CD1c-positive myeloid dendritic cell (primary cell): ENCODE measurements around the gene FRAS1.
A peak's percentile ranks its signal among the peaks of the same experiment; 100 is the strongest.
"Not testable (repeated sequence)": the region's sequence is repeated elsewhere in the genome, so short reads cannot be mapped to it uniquely, and the experiment has no call there.

Source experiments
- DNase-seq: peaks from one replicate; pipeline ENCODE4 v3.0.0-alpha.2; 2016; ENCODE audit errors: extremely low spot score

Gene FRAS1

DNA sequence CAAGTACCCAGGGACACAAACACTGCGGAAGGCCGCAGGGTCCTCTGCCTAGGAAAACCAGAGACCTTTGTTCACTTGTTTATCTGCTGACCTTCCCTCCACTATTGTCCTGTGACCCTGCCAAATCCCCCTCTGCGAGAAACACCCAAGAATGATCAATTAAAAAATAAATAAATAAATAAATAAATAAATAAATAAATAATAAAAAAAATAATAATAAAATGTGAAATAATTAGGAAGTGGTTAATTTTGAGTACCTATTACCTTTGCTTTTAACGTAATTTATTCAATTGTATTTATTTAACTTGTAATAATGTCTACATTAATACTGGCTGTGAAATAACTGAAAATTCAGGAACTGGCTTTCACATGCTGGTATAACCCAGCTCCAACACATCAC lies 491.8 kb downstream of the FRAS1 start:
- not testable (repeated sequence) for DNase-seq

DNA sequence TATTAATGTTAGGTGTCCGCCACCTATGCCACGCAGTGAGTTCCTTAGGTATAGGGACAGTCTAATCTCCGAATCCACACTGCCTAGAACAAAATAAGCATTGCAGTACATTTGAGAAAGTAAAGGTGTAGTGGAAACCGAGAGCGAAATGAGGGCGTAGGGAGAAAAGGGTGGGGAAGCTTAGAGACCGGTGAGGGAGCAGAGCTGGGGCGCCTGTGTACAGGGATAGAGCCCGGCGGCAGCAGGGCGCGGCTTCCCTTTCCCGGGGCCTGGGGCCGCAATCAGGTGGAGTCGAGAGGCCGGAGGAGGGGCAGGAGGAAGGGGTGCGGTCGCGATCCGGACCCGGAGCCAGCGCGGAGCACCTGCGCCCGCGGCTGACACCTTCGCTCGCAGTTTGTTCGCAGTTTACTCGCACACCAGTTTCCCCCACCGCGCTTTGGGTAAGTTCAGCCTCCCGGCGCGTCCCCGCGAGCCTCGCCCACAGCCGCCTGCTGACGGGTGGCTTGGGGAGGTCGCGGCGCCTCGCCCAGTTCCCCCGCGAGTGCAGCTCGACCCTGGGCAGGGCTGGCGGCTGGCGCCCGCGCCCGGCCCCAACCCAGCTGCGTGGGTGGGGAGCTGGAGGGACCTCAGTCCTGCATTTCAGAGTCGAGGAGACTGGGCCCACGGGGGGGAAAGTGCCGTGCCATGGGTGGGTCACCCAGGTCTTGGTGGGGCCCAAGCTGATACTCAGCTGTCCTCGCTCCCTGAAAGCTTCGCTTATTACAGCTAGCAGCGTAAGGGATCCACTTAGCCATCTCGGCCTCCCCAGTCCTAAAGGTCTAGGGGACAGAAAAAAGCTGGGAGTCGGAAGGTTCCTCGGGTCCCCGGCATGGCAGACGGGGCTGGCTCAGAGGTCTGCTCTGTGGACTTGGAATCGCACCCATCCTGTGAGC lies 494.6 kb downstream of the FRAS1 start, which contains the start of gene ANXA3:
ANXA3 (plus strand) TSS at position 351 of the 932 bp plus-strand sequence. CDS start 2,704 bp downstream, outside the sequence.
- peak; percentile 7 for DNase-seq

DNA sequence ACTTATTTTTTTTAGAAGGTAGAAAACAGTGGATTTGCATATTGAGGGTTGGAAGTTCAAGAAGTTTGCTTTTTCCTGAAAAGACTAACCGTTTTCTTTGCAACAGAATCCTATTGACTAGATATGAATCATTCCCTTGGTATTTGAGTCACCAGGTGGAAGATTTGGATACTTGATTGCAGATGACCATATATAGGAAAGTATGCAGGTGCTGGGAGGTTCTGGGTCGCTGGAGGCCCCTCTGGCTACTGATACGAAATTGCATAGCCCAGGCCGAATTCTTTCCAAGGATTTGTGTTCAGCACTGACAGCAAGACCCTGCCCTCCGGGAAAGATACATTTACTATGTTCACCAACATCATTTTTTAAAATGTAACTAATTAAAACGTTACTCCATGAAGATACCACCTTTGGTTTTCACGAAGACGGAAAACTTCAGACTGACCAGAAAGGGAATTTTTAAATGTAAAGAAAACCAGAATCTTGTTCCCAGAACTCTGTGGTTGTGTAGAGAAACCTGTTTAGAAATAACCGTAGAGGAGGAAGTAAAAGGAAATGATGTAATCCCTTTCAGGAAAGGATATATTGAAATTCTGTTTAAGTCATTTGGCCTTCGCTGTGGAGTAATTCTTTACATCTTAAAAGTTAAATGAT lies 495.4 kb downstream of the FRAS1 start:
- DNase-seq = peak; percentile 38

DNA sequence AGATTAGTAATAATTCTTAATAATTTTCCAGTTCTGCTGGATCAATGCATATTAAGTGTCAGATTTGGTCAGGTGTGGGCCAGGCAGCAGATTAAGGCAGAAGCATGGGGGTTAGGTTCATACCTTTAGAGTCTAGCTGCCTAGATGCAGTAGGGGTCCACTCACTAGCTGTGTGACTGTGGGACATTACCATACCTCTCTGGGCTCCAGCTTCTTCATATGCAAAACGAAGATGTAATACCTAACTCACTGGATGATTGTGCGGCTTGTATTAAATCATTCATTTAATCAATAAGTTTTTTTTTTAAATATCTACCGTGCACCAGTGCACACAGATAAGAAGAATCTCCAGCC lies 495.9 kb downstream of the FRAS1 start:
- no peak for DNase-seq

DNA sequence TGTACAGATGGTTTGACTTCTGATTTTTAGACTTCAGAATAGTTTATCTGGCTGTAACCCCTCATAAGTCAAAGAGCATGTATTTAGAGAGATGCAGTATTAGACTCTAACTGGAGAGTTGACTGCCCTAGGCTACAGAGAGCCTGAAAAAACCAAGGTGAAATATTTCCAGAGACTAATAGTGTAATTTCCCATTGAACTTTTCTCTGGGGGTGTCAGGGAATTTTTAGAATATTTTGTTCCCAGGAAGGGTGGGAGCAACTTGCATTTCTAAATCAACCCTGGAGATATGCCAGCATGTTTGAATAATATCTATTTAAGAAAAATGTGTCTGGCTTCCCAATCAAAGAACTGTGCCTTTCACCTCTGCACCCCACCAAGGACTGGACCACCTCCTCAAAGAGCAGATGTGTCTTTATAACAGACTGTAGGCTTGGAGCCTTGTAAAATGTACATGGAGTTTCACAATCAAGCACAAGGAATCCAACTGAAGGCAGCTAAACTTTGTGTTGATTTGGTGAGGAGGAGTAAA lies 496.5 kb downstream of the FRAS1 start:
- no peak for DNase-seq

DNA sequence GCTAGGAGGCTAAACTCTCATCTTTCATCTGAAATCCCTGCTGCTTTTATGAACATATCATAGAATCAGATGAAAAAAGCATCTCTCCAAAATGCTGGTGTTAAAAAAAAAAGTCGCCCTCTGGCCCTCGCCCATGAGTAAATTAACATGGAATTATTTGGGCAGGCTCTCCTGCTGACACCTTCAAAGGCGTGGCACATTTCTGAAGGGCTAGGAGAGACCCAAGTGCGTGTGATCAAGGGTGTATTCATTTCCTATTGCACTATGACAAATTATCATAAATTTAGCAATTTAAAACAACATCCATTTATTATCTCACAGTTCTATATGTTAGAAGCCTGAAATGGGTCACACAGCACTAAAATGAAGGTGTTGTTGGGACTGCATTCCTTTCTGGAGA lies 499.5 kb downstream of the FRAS1 start:
- DNase-seq = no peak

DNA sequence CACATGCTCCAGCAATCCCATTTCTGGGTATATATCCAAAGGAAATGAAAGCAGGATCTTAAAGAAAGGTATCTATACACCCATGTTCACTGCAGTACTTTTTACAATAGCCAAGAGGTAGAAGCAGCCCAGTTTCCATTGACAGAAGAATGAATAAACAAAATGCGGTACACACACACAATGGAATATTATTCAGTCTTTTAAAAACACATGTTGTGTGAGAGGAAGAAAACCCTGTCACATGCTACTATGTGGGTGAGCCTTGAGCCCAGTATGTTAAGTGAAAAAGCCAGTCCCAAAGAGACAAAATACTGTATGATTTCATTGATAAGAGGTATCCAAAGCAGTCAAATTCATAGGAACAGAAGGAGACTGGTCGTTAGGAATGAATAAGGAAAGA lies 500.7 kb downstream of the FRAS1 start:
- DNase-seq = no peak

DNA sequence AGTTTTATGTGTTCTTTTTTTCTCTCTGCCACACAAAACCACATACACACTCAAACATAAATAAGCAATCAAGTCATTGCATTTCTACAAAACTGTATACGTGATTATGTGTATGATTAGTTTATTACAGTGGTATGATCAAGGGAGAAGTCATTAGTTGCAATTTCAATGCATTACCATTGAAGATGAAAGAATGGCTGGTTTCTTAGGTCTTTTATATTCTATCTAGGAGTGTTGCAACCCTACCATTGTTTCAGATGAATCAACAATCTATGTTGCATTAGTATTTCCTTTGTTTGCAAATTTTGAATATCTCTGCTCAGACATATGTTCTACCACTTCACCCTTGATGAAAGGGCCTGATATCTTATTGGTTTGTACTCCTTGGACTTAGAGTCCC lies 501.3 kb downstream of the FRAS1 start:
- DNase-seq = no peak

DNA sequence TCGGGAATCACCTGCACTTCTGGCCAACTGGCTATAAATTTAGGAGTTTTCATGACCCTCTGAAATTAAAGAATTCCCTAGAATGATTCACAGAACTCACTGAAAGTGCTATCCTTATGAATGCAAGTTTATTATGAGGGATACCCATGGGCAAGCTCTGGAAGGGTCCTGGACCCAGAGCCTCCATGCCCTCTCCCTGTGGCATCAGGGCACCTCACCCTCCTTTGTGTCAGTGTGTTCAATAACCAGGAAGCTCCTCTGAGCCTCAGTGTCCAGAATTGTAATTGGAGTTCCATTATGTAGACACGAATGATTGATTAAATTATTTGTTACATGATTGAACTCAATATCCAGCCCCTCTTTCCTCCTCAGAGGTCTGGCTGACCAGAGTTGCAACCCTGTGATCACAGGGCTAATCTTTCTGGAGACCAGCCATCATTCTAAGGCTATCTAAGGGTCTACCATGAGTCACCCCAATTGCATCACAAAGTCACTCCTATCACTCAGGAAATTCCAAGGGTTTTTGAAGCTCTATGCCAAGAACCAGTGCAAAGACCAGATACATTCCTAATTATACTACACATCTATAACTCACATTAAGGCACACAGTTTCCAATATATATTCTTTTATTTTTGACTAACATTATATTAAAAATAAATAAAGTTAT lies 503.3 kb downstream of the FRAS1 start:
- DNase-seq = no peak

DNA sequence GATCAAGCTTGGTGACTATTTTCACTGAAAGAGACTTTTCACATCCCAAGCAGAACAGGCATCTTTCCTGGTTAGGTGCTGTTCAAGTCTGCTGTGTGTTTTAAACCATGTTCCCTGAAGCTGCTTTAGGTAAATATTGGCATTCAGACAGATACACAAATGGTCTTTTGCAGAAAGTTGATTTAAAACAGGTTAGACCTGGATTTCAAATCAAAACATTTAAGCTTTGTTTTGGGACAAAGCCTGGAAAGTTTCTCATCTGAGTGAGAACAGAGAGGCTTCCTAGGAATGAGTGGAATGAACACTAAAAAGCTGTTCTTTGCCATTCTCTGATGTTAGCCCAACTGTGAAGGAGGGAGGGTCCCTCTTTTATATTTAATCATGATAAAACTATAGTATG lies 504.6 kb downstream of the FRAS1 start:
- DNase-seq = no peak

DNA sequence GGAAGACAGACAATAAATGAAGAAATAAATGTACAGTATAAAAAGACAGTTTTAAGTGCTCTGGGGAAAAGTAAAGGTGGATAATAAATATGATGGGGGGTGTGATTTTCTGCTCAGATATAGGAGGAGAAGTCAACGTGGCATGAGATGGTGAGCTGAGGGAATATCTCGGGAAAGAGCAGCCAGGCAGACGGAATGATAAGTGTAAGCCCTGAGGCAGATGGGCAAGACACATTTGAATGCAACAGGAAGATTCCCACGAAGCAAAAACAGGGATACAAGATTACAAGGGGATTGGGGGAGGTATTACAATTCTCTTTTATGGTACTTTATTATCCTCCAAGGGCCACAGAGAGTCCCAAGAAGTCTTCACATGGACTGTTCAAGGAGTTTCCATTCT lies 505.6 kb downstream of the FRAS1 start:
- no peak for DNase-seq

DNA sequence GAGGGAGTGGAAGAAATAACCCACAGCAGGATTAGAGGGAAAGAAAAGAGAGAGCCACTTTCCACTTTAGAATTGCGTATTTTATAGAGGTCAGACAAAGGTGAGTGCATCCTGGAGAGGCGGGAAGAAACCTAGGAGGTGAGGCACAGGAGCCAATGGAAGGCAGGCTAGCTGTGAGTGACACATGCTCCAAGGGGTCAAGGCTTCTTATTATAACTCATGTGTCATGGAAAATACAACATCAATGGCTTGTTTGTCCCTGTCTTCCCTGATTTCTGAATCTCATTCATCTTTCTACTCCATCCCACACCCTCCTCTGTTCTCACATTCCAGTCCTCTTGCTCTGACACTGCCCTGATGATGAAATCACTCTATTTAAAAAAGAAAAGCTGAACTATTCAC lies 508.8 kb downstream of the FRAS1 start:
- no peak for DNase-seq

DNA sequence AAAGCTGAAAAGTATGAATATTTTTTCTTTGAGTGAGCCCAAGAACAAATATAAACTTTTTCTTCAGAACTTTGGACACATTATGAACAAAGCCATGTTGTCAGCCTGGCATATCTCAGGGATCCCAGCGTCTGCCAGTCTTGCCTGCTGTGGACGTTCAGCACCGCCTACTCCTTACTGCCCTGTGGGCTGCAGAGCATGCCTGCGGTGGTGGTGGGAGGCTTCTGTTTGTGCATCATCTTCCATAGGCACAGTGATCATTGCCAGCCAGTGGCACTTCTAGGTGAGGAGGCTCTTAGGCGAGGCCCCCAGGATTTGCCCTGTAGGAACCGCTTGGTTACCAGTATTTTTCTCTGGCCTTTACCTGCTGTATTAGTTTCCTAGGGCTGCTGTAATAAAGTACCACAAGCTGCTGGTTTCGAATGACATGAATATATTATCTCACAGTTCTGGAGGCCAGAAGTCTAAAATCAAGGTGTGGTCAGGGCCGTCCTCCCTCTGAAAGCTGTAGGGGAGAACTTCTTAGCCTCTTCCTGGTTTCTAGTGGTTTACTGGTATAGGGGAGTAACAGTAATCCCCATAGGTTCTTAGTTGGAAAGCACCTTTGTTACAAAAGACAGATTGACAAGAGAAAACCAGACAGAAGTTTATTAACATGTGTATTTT lies 509.8 kb downstream of the FRAS1 start:
- DNase-seq = no peak

DNA sequence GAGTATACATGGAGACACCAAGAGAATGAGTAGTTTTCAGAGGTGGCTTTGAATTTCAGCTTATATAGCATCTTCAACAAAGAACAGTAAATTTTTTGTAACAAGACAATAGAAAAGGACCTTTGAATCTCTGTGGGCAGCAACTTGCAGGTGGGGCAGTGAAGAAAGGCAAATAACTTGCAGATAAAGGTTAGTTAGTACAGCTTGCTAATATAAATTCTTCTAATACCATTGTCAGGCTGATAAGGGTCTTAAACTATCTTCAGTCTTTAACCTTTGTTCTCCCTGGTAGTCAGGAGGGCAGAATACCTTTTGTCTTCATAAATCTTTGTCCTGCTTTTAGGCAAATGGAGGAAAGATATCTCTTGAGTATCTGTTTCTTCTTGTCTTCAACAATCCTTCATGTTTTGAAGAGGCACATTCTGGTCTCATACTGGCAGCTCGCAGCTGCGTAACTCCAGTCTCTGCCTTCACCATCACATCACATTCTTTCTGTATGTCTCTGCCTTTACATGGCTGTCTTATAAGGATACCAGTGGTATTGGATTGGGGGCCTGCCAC lies 510.5 kb downstream of the FRAS1 start:
- no peak for DNase-seq

DNA sequence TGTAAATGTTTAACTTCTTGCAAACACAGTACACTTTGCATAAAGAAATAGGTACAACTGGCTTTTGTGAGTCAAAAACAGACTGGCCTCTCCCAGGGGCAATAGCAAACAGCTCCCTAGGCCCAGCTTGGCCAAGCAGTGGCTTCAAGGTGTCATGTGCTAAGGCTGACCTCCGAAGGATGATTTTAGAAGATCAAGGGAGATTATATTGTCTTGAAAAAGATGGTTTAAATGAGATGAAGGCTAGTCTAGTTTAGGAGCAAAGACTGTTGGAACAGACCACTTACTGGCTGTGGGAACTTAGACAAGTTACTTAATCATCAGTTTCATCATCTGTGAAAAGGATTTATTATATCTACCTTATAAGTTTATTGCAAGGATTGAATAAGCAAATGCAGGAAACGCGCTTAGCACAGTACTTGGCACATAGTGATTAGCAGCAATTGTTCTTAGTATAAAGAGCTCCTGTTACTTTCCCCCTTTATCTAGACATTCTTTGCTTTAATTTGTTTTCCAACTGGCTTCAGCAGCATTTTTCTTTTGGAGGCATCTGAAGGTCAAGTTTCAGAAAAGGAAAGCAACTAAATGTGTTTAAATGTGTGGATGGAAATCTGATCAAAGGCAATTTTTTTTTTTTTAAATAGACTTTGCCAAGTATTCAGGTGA lies 511.6 kb downstream of the FRAS1 start:
- no peak for DNase-seq

DNA sequence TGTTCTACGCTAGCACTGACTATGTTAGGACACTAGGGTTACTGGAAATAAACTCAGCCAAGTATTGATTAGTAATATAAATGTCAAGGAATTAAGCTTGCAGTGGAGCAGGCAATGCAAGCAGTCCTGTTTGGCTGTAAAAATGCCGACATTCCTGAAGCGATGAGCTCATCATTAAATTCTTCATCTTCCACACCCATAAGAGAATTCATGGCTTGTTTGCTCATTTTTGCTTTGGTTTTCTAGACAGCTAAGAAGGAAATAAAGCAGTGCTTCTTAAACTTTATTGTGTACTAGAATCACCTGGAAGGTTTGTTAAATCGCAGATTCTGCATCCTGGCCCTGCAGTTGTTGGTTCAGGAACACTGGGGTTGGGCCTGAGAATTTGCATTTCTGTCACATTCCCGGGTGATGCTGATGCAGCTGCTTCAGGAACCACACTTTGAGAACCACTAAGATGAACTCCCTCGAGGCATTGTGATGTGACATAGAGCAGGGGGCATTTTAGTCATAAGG lies 512.2 kb downstream of the FRAS1 start:
- DNase-seq = no peak

DNA sequence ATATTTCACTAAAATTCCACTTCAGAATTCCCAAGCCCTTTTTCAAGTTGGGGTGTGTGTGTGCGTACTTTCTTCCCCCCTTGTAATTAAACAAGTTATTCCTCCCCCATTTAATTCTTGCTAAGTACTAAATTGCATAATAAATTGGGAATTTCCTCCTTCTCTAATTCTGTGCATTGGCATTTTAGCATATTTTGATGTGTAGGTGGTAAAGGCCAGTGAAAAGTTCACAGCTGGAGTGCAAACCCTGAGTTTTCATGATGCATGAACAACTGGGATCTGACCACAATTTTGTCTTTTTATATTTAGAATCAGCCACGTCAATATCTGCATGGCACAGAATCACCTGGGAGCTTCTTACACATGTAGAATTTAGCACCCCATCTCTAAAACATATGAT lies 513.0 kb downstream of the FRAS1 start:
- DNase-seq = no peak

DNA sequence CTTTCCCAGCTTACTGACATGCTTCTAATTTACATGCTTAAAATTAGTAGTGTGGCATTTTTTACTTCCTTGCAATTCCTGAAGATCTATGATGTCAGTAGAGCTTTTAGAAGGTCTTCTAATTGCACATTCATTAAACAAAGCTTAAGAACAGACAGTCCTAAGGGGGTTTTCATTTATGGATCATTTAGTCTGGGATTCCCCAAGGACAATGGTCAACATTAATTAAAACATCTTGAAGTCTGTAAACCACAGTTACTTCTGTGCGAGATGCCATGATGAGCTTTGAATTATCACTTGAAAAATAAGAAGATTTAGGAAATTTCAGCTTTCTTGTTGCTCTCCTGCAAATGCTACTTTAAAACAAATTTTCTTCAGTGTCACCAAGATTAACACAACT lies 514.7 kb downstream of the FRAS1 start:
- no peak for DNase-seq

DNA sequence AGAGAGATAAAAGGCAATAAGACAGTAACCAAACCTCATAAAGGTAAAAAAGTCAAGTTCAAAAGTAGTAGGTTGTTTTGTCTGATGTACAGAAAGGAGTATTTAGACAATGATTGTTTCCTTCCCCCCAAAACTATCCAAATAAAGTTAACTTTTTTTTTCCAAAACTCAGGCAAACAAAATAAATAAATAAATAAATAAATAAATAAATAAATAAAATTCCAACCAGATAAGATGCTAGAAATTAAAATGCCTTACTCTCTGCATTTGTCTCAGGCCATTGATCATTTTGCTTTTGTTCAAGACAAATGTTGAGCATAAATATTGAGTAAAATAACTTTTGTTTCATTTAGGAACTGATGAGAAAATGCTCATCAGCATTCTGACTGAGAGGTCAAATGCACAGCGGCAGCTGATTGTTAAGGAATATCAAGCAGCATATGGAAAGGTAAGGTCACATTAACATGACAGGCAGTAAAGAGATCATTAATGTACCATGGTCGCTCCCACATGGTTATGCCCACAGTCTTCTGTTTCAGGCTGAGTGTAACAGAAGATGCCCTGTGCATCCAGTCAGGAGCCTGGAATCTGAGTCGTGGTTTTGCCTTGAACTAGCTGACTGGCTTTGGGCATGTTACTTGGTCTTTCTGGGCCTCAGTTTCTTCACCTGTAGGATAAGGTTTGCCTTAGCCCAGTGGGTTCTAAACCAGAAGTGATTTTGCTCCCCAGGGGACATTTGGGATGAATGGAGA lies 521.7 kb downstream of the FRAS1 start:
- no peak for DNase-seq

DNA sequence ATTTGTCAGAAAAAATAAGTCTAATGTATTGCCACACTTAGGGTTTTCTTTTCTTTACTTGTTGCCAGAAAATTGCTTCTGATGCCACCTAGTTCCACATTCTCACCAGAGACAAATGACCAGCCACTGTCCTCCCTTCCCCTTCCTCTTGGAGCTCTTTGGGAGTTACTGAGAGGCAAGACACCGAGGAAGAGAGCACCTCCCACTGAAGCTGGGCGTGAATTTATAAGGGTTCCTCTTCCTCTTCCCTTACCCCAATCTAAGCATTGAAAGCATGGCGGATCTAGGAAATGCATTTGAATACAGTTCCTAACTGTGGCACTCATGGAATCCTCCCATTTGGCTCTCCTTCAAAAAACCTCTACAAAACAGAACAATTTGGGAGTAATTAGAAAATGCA lies 524.5 kb downstream of the FRAS1 start:
- peak; percentile 78 for DNase-seq
